MCF 10A (cell line): ENCODE measurements around the gene CLSTN2. TPM values are rescaled to one million over a fixed set of nuclear protein-coding genes. Genes with fewer than 3 reads are reported as not detected.

Source experiments
- BruUV-seq: library from RNA; stranded (reverse); fragments of 400-500 nt; replicated peaks from 2 replicates; lab custom pipeline; 2021; lab: Mats Ljungman, UMichigan
- CTCF ChIA-PET: fragments of 300-600 bp; sonication (Branson Sonifier 250); formaldehyde crosslinking; extraction: SDS; loops from one replicate; lab custom pipeline; 2021; ENCODE audit warnings: antibody characterized with exemption, inconsistent platforms; lab: Yijun Ruan, JAX
- POLR2A ChIA-PET: fragments of 300-600, 350-650 bp; sonication (Branson Sonifier 250); formaldehyde crosslinking; extraction: SDS; loops from one replicate; lab custom pipeline; 2020; ENCODE audit warnings: antibody characterized with exemption, inconsistent platforms; lab: Yijun Ruan, JAX
- DNase-seq: peaks from one replicate; pipeline ENCODE4 v3.0.0-alpha.2; 2018; ENCODE audit not compliant: unreplicated experiment
- H3K27ac Mint-ChIP-seq: one replicate; pipeline ENCODE4 v1.8.0; 2022; ENCODE audit warnings: mild to moderate bottlenecking, low read depth, mixed read lengths; ENCODE audit not compliant: unreplicated experiment
- H3K27me3 Mint-ChIP-seq: one replicate; pipeline ENCODE4 v1.8.0; 2022; ENCODE audit warnings: mixed read lengths; ENCODE audit not compliant: insufficient read depth, unreplicated experiment
- H3K36me3 Mint-ChIP-seq: one replicate; pipeline ENCODE4 v1.8.0; 2022; ENCODE audit warnings: mild to moderate bottlenecking, moderate library complexity, mixed read lengths; ENCODE audit not compliant: insufficient read depth, unreplicated experiment
- H3K4me1 Mint-ChIP-seq: one replicate; pipeline ENCODE4 v1.8.0; 2022; ENCODE audit warnings: mixed read lengths; ENCODE audit not compliant: insufficient read depth, unreplicated experiment
- H3K4me3 Mint-ChIP-seq: one replicate; pipeline ENCODE4 v1.8.0; 2022; ENCODE audit warnings: mild to moderate bottlenecking, moderate library complexity, mixed read lengths; ENCODE audit not compliant: unreplicated experiment
- H3K9me3 Mint-ChIP-seq: one replicate; pipeline ENCODE4 v1.8.0; 2022; ENCODE audit warnings: mixed read lengths; ENCODE audit not compliant: unreplicated experiment
- CTCF ChIP-seq: fragments of 200-600 bp; IDR thresholded peaks from one replicate; pipeline ENCODE4 v1.8.0; 2022; ENCODE audit warnings: antibody characterized with exemption, mild to moderate bottlenecking; ENCODE audit not compliant: unreplicated experiment
- intact Hi-C: fragments of 100-400 bp; cut with micrococcal nuclease; formaldehyde crosslinking; loops from 2 replicates; pipeline ENCODE4 v1.14.1; 2022
- total RNA-seq: library from RNA; stranded (reverse); gene quantifications from 2 replicates; pipeline ENCODE4 v1.2.3, GENCODE V29; 2022

CLSTN2 gene
- total RNA-seq, 1 experiment from 2014 or later: not detected

GRCh38 chr3:140089403-140090072, 154.6 kb downstream of the CLSTN2 start:
- CTCF ChIA-PET: interaction anchor here (1.0 kb wide), 1 partner anchor 39 kb away, joined by 3 read pairs; no protein-coding TSS in a partner anchor
- no TSS peak for BruUV-seq
- peaks cover 12% of the 10 kb centered on the region for H3K27me3 Mint-ChIP-seq

GRCh38 chr3:140091143-140091542, 156.2 kb downstream of the CLSTN2 start:
- intact Hi-C loops: no loop called here
- peak; percentile 18 for DNase-seq
- ChIA-PET POLR2A (no interaction called here), CTCF (no interaction called here)
- Mint-ChIP-seq H3K36me3 (no peaks in the 10 kb centered on the region), H3K27ac (no peak overlapping the region), H3K4me3 (no peak overlapping the region), H3K4me1 (no peaks in the 10 kb centered on the region), H3K27me3 (peaks cover 12% of the 10 kb centered on the region), H3K9me3 (no peaks in the 10 kb centered on the region)
- TF ChIP-seq CTCF: no peak
- BruUV-seq: no TSS peak

More at GRCh38 chr3:140089403-140090072, 154.6 kb downstream of the CLSTN2 start:
- POLR2A ChIA-PET: no interaction called here
- Mint-ChIP-seq H3K36me3 (no peaks in the 10 kb centered on the region), H3K4me1 (no peaks in the 10 kb centered on the region), H3K9me3 (no peaks in the 10 kb centered on the region), H3K4me3 (no peak overlapping the region), H3K27ac (no peak overlapping the region)
- intact Hi-C loops: no loop called here
- no peak for DNase-seq
- no peak for TF ChIP-seq CTCF

- CTCF ChIA-PET: interaction anchor here (0.5 to 1.0 kb wide), 4 partner anchors 43 to 529 kb away, joined by 3 to 4 read pairs (median 3); no protein-coding TSS in a partner anchor
- no peak for TF ChIP-seq CTCF
- no TSS peak for BruUV-seq
- H3K36me3 Mint-ChIP-seq: no peaks in the 10 kb centered on the region
- DNase-seq: no peak
- no peaks in the 10 kb centered on the region for H3K4me1 Mint-ChIP-seq
- no peaks in the 10 kb centered on the region for H3K9me3 Mint-ChIP-seq
- POLR2A ChIA-PET: interaction anchor here (1.9 kb wide), 1 partner anchor 11 kb away, joined by 4 read pairs; no protein-coding TSS in a partner anchor
- intact Hi-C loops: no loop called here
- H3K4me3 Mint-ChIP-seq: no peak overlapping the region
- no peak overlapping the region for H3K27ac Mint-ChIP-seq
- peaks cover 1% of the 10 kb centered on the region for H3K27me3 Mint-ChIP-seq
These were observed 158.0 kb downstream of the CLSTN2 start for GRCh38 chr3:140092848-140093536.

- intact Hi-C loops: no loop called here
- Mint-ChIP-seq H3K4me1 (no peaks in the 10 kb centered on the region), H3K27ac (no peak overlapping the region), H3K36me3 (no peaks in the 10 kb centered on the region), H3K9me3 (no peaks in the 10 kb centered on the region), H3K4me3 (no peak overlapping the region), H3K27me3 (no peaks in the 10 kb centered on the region)
- TF ChIP-seq CTCF: no peak
- ChIA-PET POLR2A (interaction anchor here (1.9 kb wide), 1 partner anchor 10 kb away, joined by 4 read pairs; no protein-coding TSS in a partner anchor), CTCF (interaction anchor here (0.5 to 1.0 kb wide), 2 partner anchors 141 to 159 kb away, joined by 3 to 4 read pairs; no protein-coding TSS in a partner anchor)
- peak; percentile 91 for DNase-seq
- no TSS peak for BruUV-seq
These were observed 158.8 kb downstream of the CLSTN2 start for GRCh38 chr3:140093742-140094141.
